ENCODE measurements around the gene ADIPOQ. TPM values are rescaled to one million over a fixed set of nuclear protein-coding genes. Genes with fewer than 3 reads are reported as not detected.
"Not testable (repeated sequence)": the region's sequence is repeated elsewhere in the genome, so short reads cannot be mapped to it uniquely, and the experiment has no call there.

Gene ADIPOQ
- total RNA-seq: not detected
- long read RNA-seq: 0 reads

- Histone ChIP-seq H3K36me3 (no peaks in the 10 kb centered on the region), H3K4me3 (no peak within 1 kb of the TSS), H3K27me3 (ENCODE audit: low read depth) (no peaks in the 10 kb centered on the region), H3K4me1 (no peaks in the 10 kb centered on the region), H3K9me3 (no peaks in the 10 kb centered on the region), H3K27ac (no peak within 1 kb of the TSS)
- ATAC-seq (no peak), DNase-seq (no peak)
- intact Hi-C loops (cut with DNase I): no loop called here
- no peak for TF ChIP-seq CTCF (IDR thresholded peaks at IDR 0.05)
These were observed at the start of gene ADIPOQ for GRCh38 chr3:186842426-186843038. Gene ADIPOQ (plus strand): TSS chr3:186842710. CDS start chr3:186853059, 10,349 bp downstream.

- Histone ChIP-seq H3K9me3 (no peaks in the 10 kb centered on the region), H3K4me1 (no peaks in the 10 kb centered on the region), H3K36me3 (peaks cover 41% of the 10 kb centered on the region), H3K27ac (no peak overlapping the region), H3K4me3 (no peak overlapping the region), H3K27me3 (ENCODE audit: low read depth) (no peaks in the 10 kb centered on the region)
- DNase-seq (no peak), ATAC-seq (no peak)
- intact Hi-C loops (cut with DNase I): no loop called here
- no peak for TF ChIP-seq CTCF (IDR thresholded peaks at IDR 0.05)
These were observed 44.2 kb upstream of the ADIPOQ start for GRCh38 chr3:186798239-186798874.

GRCh38 chr3:186800285-186800684 lies 42.2 kb upstream of the ADIPOQ start:
- no peak for ATAC-seq
- DNase-seq: no peak
- Histone ChIP-seq H3K36me3 (peaks cover 27% of the 10 kb centered on the region), H3K4me3 (no peak overlapping the region), H3K4me1 (peaks cover under 1% of the 10 kb centered on the region), H3K9me3 (no peaks in the 10 kb centered on the region), H3K27me3 (ENCODE audit: low read depth) (no peaks in the 10 kb centered on the region), H3K27ac (no peak overlapping the region)
- no peak for TF ChIP-seq CTCF (IDR thresholded peaks at IDR 0.05)
- intact Hi-C loops (cut with DNase I): no loop called here

- Histone ChIP-seq H3K4me3 (no peak overlapping the region), H3K36me3 (peaks cover 16% of the 10 kb centered on the region)
These were observed 39.8 kb upstream of the ADIPOQ start for GRCh38 chr3:186802701-186803100.

GRCh38 chr3:186803447-186803846 lies 39.1 kb upstream of the ADIPOQ start:
- H3K27me3 ChIP-seq (ENCODE audit: low read depth); H3K9me3 ChIP-seq; DNase-seq; H3K27ac ChIP-seq; intact Hi-C loops (cut with DNase I); ATAC-seq; H3K4me3 ChIP-seq: not testable (repeated sequence)
- Histone ChIP-seq H3K4me1 (peaks cover 13% of the 10 kb centered on the region), H3K36me3 (peaks cover 16% of the 10 kb centered on the region)

More at GRCh38 chr3:186802701-186803100, 39.8 kb upstream of the ADIPOQ start:
- H3K27me3 ChIP-seq (ENCODE audit: low read depth): no peaks in the 10 kb centered on the region
- peaks cover 13% of the 10 kb centered on the region for H3K4me1 ChIP-seq
- H3K9me3 ChIP-seq: no peaks in the 10 kb centered on the region
- TF ChIP-seq CTCF (IDR thresholded peaks at IDR 0.05): no peak
- no peak for DNase-seq
- intact Hi-C loops (cut with DNase I): no loop called here
- no peak for ATAC-seq
- no peak overlapping the region for H3K27ac ChIP-seq
